Fibroblast of lung (primary cell): ENCODE data around the gene ZNHIT6. TPM values are rescaled to one million over a fixed set of nuclear protein-coding genes. Genes with fewer than 3 reads are reported as not detected.
"Not testable (repeated sequence)": the region's sequence is repeated elsewhere in the genome, so short reads cannot be mapped to it uniquely, and the experiment has no call there.

Experiments
- DNase-seq, 2 donors: peaks; one replicate each; pipeline versions ENCODE4 v3.0.0 to v3.0.0-alpha.2; 2010; ENCODE audit warnings: low read depth in 2 of 2
- H2AFZ ChIP-seq: 2 replicates; pipeline ENCODE4 v1.5.1; 2012; ENCODE audit warnings: low read length, control low read depth, inconsistent platforms
- H3K27ac ChIP-seq: 2 replicates; pipeline ENCODE4 v1.5.1; 2011; ENCODE audit warnings: low read length, control low read depth; ENCODE audit not compliant: insufficient read depth
- H3K27me3 ChIP-seq: 2 replicates; pipeline ENCODE4 v1.5.1; 2011; ENCODE audit warnings: mild to moderate bottlenecking, low read length; ENCODE audit not compliant: control insufficient read depth, insufficient read depth
- H3K36me3 ChIP-seq: 2 replicates; pipeline ENCODE4 v1.5.1; 2011; ENCODE audit warnings: low read length; ENCODE audit not compliant: control insufficient read depth, insufficient read depth
- H3K4me1 ChIP-seq: 2 replicates; pipeline ENCODE4 v1.5.1; 2011; ENCODE audit warnings: low read length; ENCODE audit not compliant: control insufficient read depth, insufficient read depth; ENCODE audit errors: extremely low read depth
- H3K4me2 ChIP-seq: 2 replicates; pipeline ENCODE4 v1.5.1; 2011; ENCODE audit warnings: low read length, control low read depth; ENCODE audit not compliant: insufficient read depth; ENCODE audit errors: extremely low read depth
- H3K4me3 ChIP-seq, 4 experiments: fragments of 200-600 bp in 1 of 4; sonication (generic) in 1 of 4; replicated peaks in 1 of 4; 2 replicates each; pipeline ENCODE4 v1.5.1; 2011 to 2016; ENCODE audit warnings: low read length in 4 of 4, low read depth in 3 of 4, mild to moderate bottlenecking in 3 of 4, control low read depth in 2 of 4, inconsistent platforms in 1 of 4, mixed read lengths in 1 of 4; ENCODE audit not compliant: insufficient read depth in 1 of 4; ENCODE audit errors: control extremely low read depth in 1 of 4
- H3K79me2 ChIP-seq: 2 replicates; pipeline ENCODE4 v1.5.1; 2012; ENCODE audit warnings: mild to moderate bottlenecking, low read length, inconsistent platforms; ENCODE audit not compliant: control insufficient read depth, insufficient read depth
- H3K9ac ChIP-seq: 2 replicates; pipeline ENCODE4 v1.5.1; 2011; ENCODE audit warnings: mild to moderate bottlenecking, low read length, control low read depth; ENCODE audit not compliant: insufficient read depth
- H3K9me3 ChIP-seq: 2 replicates; pipeline ENCODE4 v1.5.1; 2012; ENCODE audit warnings: low read depth, low read length; ENCODE audit not compliant: control insufficient read depth, insufficient read depth
- H4K20me1 ChIP-seq: 2 replicates; pipeline ENCODE4 v1.5.1; 2011; ENCODE audit warnings: low read length; ENCODE audit not compliant: control insufficient read depth, insufficient read depth; ENCODE audit errors: extremely low read depth
- EZH2 ChIP-seq: IDR thresholded peaks from 2 replicates; pipeline ENCODE4 v1.5.1; 2012; ENCODE audit warnings: low read length, control low read depth, mild to moderate bottlenecking; ENCODE audit errors: missing control alignments
- polyA plus RNA-seq, 2 donors: library from polyadenylated mRNA; depleted of rRNA in 1 of 2; stranded (reverse) in 1 of 2; unstranded in 1 of 2; fragments of >200 nt; gene quantifications; 2 replicates each; pipeline ENCODE4 v1.2.1, GENCODE V29; 2011 to 2012; ENCODE audit warnings: missing spikeins in 1 of 2
- total RNA-seq: library from RNA; depleted of rRNA; stranded (reverse); fragments of >200 nt; gene quantifications from 2 replicates; pipeline ENCODE4 v1.2.1, GENCODE V29; 2014
- TF ChIP-seq, protein P1 (sequence below), 2 donors: IDR thresholded peaks in 1 of 2; conservative IDR thresholded peaks in 1 of 2; 1 replicate in 1 of 2; 2 replicates in 1 of 2; pipeline ENCODE4 v1.5.1; 2011 to 2012; ENCODE audit warnings: low read length in 2 of 2, control low read depth in 1 of 2, inconsistent platforms in 1 of 2, low read depth in 1 of 2, mild to moderate bottlenecking in 1 of 2

ZNHIT6 gene
- total and polyA plus RNA-seq, 2 donors (not counting 1 experiment from before 2014, with no cell fraction given), result 14.3 to 15.5 TPM

DNA sequence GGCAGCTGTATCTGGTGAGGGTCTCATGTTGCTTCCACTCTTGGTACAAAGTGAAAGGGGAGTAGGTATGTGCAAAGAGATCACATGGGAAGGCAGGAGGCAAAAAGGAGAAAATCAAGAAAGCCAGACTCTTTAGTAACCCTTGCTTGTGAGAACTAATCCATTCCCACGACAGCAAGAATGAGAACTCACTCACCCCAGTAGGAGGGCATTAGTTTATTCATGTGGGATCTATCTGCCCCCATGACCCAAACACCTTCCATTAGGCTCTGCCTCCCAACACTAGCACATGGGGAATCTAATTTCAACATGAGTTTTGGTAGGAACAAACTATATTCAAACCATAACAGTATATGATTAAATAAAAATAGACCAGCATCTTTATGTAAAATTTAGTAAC lies 57.6 kb downstream of the ZNHIT6 start:
- TF ChIP-seq, protein P1, sequence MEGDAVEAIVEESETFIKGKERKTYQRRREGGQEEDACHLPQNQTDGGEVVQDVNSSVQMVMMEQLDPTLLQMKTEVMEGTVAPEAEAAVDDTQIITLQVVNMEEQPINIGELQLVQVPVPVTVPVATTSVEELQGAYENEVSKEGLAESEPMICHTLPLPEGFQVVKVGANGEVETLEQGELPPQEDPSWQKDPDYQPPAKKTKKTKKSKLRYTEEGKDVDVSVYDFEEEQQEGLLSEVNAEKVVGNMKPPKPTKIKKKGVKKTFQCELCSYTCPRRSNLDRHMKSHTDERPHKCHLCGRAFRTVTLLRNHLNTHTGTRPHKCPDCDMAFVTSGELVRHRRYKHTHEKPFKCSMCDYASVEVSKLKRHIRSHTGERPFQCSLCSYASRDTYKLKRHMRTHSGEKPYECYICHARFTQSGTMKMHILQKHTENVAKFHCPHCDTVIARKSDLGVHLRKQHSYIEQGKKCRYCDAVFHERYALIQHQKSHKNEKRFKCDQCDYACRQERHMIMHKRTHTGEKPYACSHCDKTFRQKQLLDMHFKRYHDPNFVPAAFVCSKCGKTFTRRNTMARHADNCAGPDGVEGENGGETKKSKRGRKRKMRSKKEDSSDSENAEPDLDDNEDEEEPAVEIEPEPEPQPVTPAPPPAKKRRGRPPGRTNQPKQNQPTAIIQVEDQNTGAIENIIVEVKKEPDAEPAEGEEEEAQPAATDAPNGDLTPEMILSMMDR (conservative IDR thresholded peaks at IDR 0.05 in 1 of 2, IDR thresholded peaks at IDR 0.05 in 1 of 2; ENCODE audit: low read depth in 1 of 2, low read length in 2 of 2), result no peak
- TF ChIP-seq EZH2, result no peak
- no peaks in the 10 kb centered on the region for H3K79me2 ChIP-seq
- H3K9ac ChIP-seq, result no peak overlapping the region
- peaks cover 1% of the 10 kb centered on the region for H3K36me3 ChIP-seq
- H2AFZ ChIP-seq, result no peak overlapping the region
- no peak for DNase-seq
- no peaks in the 10 kb centered on the region for H4K20me1 ChIP-seq
- H3K4me1 ChIP-seq, result no peaks in the 10 kb centered on the region
- H3K4me3 ChIP-seq, result no peak overlapping the region
- no peaks in the 10 kb centered on the region for H3K9me3 ChIP-seq
- no peak overlapping the region for H3K4me2 ChIP-seq
- H3K27me3 ChIP-seq, result no peaks in the 10 kb centered on the region
- no peak overlapping the region for H3K27ac ChIP-seq

DNA sequence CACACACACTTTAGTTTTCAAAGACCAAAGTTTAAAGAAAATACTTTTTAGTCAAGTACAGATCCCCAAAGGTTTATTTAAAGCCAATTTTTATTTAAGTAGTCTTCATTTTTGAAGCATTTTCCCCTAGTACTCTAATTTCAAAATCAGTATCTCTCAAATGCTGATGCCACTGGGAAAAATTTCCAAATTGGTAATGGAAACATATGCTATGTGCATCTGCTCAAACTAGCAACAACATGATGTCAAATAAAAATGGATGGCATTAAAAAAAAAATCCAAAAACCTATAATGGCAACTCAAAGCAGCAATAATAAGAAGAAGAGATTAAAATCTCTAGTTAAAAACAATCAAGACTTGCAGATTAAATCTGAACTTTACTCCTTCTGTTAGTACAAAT lies 58.6 kb downstream of the ZNHIT6 start:
- Histone ChIP-seq H4K20me1 (no peaks in the 10 kb centered on the region), H3K4me3 (no peak overlapping the region), H3K36me3 (peaks cover 1% of the 10 kb centered on the region), H3K4me1 (no peaks in the 10 kb centered on the region), H3K27me3 (no peaks in the 10 kb centered on the region), H3K27ac (no peak overlapping the region), H2AFZ (no peak overlapping the region), H3K4me2 (no peak overlapping the region), H3K9ac (no peak overlapping the region), H3K79me2 (no peaks in the 10 kb centered on the region), H3K9me3 (no peaks in the 10 kb centered on the region)
- TF ChIP-seq, protein P1 (conservative IDR thresholded peaks at IDR 0.05 in 1 of 2, IDR thresholded peaks at IDR 0.05 in 1 of 2; ENCODE audit: low read depth in 1 of 2, low read length in 2 of 2), result no peak
- TF ChIP-seq EZH2, result no peak
- no peak for DNase-seq

DNA sequence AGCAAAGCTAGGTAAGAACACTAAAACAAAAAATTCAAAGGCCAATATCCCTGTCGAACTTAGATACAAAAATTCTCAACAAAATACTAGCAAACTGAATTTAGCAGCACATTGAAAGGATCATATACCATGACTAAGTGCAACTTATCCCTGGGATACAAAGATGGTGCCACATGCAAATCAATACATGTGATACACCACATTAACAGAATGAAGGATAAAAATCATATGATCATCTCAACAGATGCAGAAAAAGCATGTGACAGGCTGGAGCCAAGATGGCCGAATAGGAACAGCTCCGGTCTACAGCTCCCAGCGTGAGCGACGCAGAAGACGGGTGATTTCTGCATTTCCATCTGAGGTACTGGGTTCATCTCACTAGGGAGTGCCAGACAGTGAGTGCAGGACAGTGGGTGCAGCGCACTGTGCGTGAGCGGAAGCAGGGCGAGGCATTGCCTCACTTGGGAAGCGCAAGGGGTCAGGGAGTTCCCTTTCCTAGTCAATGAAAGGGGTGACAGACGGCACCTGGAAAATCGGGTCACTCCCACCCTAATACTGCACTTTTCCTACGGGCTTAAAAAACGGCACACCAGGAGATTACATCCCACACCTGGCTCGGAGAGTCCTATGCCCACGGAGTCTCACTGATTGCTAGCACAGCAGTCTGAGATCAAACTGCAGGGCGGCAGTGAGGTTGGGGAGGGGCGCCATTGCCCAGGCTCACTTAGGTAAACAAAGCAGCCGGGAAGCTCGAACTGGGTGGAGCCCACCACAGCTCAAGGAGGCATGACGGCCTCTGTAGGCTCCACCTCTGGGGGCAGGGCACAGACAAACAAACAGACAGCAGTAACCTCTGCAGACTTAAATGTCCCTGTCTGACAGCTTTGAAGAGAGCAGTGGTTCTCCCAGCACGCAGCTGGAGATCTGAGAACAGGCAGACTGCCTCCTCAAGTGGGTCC lies 66.4 kb downstream of the ZNHIT6 start:
- not testable (repeated sequence) for H4K20me1 ChIP-seq, H2AFZ ChIP-seq, H3K4me2 ChIP-seq, H3K27me3 ChIP-seq, H3K27ac ChIP-seq, H3K4me3 ChIP-seq, H3K4me1 ChIP-seq, H3K79me2 ChIP-seq, H3K36me3 ChIP-seq, H3K9me3 ChIP-seq, DNase-seq, H3K9ac ChIP-seq

DNA sequence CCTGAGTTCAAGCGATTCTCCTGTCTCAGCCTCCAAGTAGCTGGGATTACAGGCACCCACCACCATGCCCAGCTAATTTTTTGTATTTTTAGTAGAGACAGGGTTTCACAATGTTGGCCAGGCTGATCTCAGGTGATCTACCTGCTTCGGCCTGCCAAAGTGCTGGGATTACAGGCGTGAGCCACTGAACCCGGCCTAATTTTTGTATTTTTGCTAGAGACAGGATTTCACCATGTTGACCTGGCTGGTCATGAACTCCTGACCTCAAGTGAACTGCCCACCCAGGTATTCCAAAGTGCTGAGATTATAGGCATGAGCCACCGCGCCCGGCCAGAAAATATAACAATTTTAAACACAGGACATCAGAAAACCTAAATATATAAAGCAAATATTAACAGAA lies 68.3 kb downstream of the ZNHIT6 start:
- H3K9me3 ChIP-seq, H3K4me1 ChIP-seq, H3K79me2 ChIP-seq, H3K4me2 ChIP-seq, H3K36me3 ChIP-seq, H3K9ac ChIP-seq, H3K27me3 ChIP-seq, H3K27ac ChIP-seq, H4K20me1 ChIP-seq, H3K4me3 ChIP-seq, H2AFZ ChIP-seq, DNase-seq: not testable (repeated sequence)
